ENCODE data around the gene PRSS33. TPM values are rescaled to one million over a fixed set of nuclear protein-coding genes. Genes with fewer than 3 reads are reported as not detected.

Gene PRSS33
- total RNA-seq, 1 experiment from 2014 or later: 0.24 TPM

GRCh38 chr16:2784358-2785100 lies 2.8 kb downstream of the PRSS33 start:
- in situ Hi-C loops (cut with HindIII; ENCODE audit: low pct_unique_long_range_greater_than_20kb, low sequenced_read_pairs): no loop called here
- no peak for DNase-seq (ENCODE audit: low read depth, low spot score)

- in situ Hi-C loops (cut with HindIII; ENCODE audit: low pct_unique_long_range_greater_than_20kb, low sequenced_read_pairs): no loop called here
- DNase-seq (ENCODE audit: low read depth, low spot score): no peak
Observed at GRCh38 chr16:2783581-2784357, 3.6 kb downstream of the PRSS33 start.

GRCh38 chr16:2782583-2783351 lies 4.6 kb downstream of the PRSS33 start:
- no peak for DNase-seq (ENCODE audit: low read depth, low spot score)
- in situ Hi-C loops (cut with HindIII; ENCODE audit: low pct_unique_long_range_greater_than_20kb, low sequenced_read_pairs): no loop called here

GRCh38 chr16:2779978-2780898 lies 7.1 kb downstream of the PRSS33 start:
- DNase-seq (ENCODE audit: low read depth, low spot score): no peak

GRCh38 chr16:2779151-2779920 lies 8.0 kb downstream of the PRSS33 start:
- in situ Hi-C loops (cut with HindIII; ENCODE audit: low pct_unique_long_range_greater_than_20kb, low sequenced_read_pairs): no loop called here
- no peak for DNase-seq (ENCODE audit: low read depth, low spot score)

More at GRCh38 chr16:2779978-2780898, 7.1 kb downstream of the PRSS33 start:
- in situ Hi-C loops (cut with HindIII; ENCODE audit: low pct_unique_long_range_greater_than_20kb, low sequenced_read_pairs): no loop called here

GRCh38 chr16:2778630-2778958 lies 8.8 kb downstream of the PRSS33 start:
- DNase-seq (ENCODE audit: low read depth, low spot score): no peak
- in situ Hi-C loops (cut with HindIII; ENCODE audit: low pct_unique_long_range_greater_than_20kb, low sequenced_read_pairs): no loop called here

- DNase-seq (ENCODE audit: low read depth, low spot score): no peak
- in situ Hi-C loops (cut with HindIII; ENCODE audit: low pct_unique_long_range_greater_than_20kb, low sequenced_read_pairs): no loop called here
Observed at GRCh38 chr16:2777903-2778629, 9.3 kb downstream of the PRSS33 start.

DNA sequence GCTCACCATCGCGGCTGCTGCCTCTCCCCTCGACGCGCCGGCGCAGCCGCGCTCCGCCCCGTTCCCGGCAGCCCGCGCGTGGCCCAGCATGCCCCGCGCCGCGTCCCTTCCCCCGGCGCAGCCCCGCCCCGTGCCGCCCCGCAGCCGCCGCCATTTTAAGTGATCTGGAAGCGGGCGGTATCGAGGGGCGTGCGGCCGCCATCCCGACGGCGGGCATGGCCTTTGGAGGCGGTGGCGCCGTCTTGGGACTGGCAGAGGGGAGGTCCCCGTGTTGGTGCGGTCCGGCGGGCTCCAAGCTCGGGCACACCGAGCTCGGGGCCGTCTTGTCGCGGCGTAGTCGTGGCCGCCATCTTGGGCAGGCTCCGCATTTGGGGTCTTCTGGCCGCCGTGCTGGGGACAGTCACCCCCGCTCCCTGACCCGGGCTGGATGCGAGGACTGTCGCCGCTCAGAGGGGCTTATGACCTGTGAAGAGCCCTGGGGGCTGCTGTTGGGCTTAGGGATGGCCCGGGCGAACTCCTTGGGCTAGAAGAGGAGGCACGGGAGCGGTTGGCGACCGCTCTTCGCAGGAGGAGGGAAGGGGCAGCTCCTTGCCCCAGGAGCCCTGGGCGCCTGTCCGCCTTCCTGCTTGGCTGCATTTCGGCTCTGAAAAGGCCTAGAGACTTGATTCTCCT lies 10.0 kb downstream of the PRSS33 start, which contains the start of gene ELOB:
ELOB (minus strand) TSS at position 50 of the 672 bp plus-strand sequence; CDS start at position 9, 41 bp downstream.
- in situ Hi-C loops (cut with HindIII; ENCODE audit: low pct_unique_long_range_greater_than_20kb, low sequenced_read_pairs): no loop called here
- DNase-seq (ENCODE audit: low read depth, low spot score): peak; percentile 79

DNA sequence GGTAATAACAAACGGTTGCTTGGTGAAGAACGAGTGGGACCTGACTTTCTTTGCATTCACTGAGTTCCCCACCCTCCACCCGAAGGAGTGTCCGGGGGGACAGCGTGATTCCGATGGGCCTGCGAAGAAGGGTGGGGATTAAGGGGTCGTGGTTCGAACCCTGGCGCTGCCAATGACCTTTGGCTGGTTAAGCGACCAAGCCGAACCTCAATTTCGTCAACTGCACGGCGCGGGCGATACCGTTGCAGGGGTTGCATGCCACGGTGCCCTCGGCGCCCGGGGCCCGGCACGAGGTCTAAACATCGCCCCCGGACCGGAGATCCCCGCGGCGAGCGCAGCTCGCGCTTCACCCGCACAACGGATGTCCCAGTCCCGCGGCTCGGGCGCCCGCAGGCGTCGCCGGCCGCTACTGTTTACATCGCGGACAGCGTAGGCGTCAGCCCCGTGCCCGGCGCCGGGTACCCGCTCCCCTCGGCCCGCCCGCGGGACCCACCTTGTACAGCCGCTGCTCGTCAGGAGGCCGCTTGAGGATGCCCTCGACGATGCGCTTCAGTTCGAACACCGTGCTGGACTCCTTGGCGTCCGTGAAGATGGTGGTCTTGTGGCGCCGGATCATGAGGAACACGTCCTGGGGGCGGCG lies 10.7 kb downstream of the PRSS33 start:
- no peak for DNase-seq (ENCODE audit: low read depth, low spot score)
- in situ Hi-C loops (cut with HindIII; ENCODE audit: low pct_unique_long_range_greater_than_20kb, low sequenced_read_pairs): no loop called here

DNA sequence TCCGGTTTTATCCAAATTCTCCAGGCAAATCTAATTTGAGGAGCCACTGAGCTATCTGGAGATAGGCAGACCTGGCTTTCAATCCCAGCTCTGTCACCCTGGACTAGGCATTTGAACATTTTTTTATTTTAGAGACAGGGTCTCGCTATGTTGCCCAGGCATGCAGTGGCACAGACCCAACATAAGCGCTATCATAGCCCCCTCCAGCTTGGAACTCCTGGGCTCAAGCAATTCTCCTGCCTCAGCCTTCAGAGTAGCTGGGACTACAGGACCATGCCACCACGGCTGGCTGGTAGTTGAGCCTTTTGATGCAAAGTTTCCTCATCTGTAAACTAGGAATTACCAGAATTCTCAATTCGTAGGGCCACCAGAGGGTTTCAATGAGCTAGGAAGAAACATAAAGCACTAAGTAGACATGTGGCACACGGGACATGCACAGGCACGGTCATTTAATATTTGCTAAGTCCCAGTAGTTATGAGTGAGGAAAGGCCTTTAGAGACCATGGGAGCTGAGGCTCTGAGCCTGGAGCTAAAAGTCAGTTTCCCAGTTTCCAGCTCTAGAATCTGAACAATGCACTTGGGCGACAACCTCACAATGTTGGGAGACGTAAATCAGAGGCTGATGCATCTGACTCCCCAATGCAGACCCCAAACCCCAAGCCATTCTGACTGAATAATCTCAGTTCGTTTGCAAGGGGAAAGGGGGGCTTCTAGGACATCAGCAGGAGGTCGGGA lies 11.4 kb downstream of the PRSS33 start:
- in situ Hi-C loops (cut with HindIII; ENCODE audit: low pct_unique_long_range_greater_than_20kb, low sequenced_read_pairs): no loop called here

GRCh38 chr16:2775131-2775716 lies 12.1 kb downstream of the PRSS33 start:
- no peak for DNase-seq (ENCODE audit: low read depth, low spot score)
- in situ Hi-C loops (cut with HindIII; ENCODE audit: low pct_unique_long_range_greater_than_20kb, low sequenced_read_pairs): no loop called here

More for the DNA sequence above, 11.4 kb downstream of the PRSS33 start:
- no peak for DNase-seq (ENCODE audit: low read depth, low spot score)

DNA sequence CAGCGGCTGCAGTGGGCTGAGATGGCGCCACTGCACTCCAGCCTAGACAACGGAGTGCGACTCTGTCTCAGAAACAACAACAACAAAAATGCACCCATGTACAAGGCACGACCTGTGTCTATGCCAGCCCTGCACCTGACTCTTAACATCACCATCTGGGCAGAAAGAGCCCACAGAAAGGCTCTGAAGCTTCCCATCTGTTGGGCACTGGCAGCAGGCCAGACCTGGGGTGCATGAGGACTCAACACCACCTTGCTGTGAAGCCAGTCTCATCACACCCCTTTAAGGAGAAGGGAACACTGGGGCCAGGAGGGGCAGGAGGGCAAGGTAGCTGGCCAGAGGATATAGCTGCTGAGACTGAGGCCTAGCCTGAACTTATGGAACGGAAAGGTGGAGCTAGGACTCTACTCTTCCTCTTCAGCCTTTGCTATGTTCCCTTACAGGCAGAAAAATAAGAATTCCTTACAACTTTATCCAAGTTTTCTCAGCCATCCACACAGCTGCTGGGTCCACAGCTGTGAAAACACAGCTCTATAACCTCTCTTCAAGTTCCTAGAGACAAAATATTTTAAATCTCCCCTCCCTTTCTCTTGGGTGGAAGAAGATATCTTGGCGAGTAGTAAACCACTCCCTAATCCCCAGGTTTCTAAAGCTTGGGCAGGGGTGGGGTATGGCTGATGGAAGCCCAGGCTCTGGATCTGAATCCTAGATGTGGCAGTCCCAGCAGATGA lies 13.0 kb downstream of the PRSS33 start:
- no peak for DNase-seq (ENCODE audit: low read depth, low spot score)
- in situ Hi-C loops (cut with HindIII; ENCODE audit: low pct_unique_long_range_greater_than_20kb, low sequenced_read_pairs): no loop called here

DNA sequence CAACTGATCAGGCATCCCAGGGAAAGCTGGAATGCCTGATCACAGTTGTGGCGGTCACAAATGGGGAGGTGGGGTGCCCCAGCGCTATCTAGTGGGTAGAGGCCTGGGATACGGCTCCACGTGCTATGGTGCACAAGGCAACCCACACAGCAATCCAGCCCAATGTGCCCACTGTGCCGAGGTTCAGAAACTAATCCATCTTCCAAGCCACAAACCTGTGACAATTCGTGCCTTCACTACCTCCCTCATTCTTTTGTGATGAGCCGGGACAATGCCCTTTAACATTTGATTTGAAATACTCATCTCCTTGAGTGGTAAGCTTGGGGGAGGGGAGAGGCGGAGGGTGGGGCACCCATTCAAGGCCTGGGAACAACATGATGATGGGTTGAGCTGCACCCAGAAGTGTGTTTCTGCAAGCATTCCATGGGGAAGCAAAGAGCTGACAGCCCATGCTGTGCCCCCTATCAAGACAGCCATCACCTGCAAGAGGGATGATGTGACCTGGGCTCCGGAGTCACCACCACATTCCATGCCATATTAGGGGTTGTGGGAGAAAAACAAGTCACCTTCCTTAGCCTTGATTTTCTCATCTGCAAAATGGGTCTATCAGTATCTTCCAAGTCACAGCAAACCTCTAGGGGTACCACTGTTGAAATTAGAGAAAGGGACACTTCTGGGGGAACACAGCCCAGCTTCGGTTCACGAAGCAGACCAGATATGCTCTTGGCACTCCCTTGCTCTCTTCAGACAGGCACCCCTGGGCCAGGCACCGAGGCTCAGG lies 14.0 kb downstream of the PRSS33 start:
- DNase-seq (ENCODE audit: low read depth, low spot score): no peak
- in situ Hi-C loops (cut with HindIII; ENCODE audit: low pct_unique_long_range_greater_than_20kb, low sequenced_read_pairs): no loop called here
